Mononuclear cell (primary cell): Measurements from ENCODE around the gene GRIA2. TPM values are rescaled to one million over a fixed set of nuclear protein-coding genes. Genes with fewer than 3 reads are reported as not detected.
"Not testable (repeated sequence)": the region's sequence is repeated elsewhere in the genome, so short reads cannot be mapped to it uniquely, and the experiment has no call there.

Experiments
- H3K27me3 ChIP-seq: 2 replicates; pipeline ENCODE4 v1.6.0; 2011; ENCODE audit warnings: low read length, control low read depth; ENCODE audit not compliant: insufficient read depth
- H3K4me1 ChIP-seq: 2 replicates; pipeline ENCODE4 v1.5.1; 2011; ENCODE audit warnings: mild to moderate bottlenecking, low read length, control low read depth; ENCODE audit not compliant: insufficient read depth
- H3K4me3 ChIP-seq: 2 replicates; pipeline ENCODE4 v1.5.1; 2011; ENCODE audit warnings: mild to moderate bottlenecking, low read length, moderate library complexity
- H3K9me3 ChIP-seq: 2 replicates; pipeline ENCODE4 v1.5.1; 2011; ENCODE audit warnings: low read depth, mild to moderate bottlenecking, control low read depth, low read length
- total RNA-seq: library from RNA; depleted of rRNA; stranded (reverse); fragments of >200 nt; gene quantifications from one replicate; pipeline ENCODE4 v1.2.3, GENCODE V29; 2012

GRIA2 gene
- total RNA-seq, 1 donor = not detected

- Histone ChIP-seq H3K27me3 (peaks cover 23% of the 10 kb centered on the region), H3K9me3 (no peaks in the 10 kb centered on the region), H3K4me3 (no peak overlapping the region), H3K4me1 (no peaks in the 10 kb centered on the region)
Measured at GRCh38 chr4:157226035-157226434, 5.5 kb downstream of the GRIA2 start.

GRCh38 chr4:157226601-157227000 lies 6.1 kb downstream of the GRIA2 start:
- Histone ChIP-seq H3K4me1 (no peaks in the 10 kb centered on the region), H3K27me3 (peaks cover 18% of the 10 kb centered on the region), H3K4me3 (no peak overlapping the region), H3K9me3 (no peaks in the 10 kb centered on the region)

- H3K27me3 ChIP-seq = no peaks in the 10 kb centered on the region
- H3K4me1 ChIP-seq = no peaks in the 10 kb centered on the region
- no peak overlapping the region for H3K4me3 ChIP-seq
- H3K9me3 ChIP-seq = no peaks in the 10 kb centered on the region
Measured at GRCh38 chr4:157231525-157231924, 11.0 kb downstream of the GRIA2 start.

GRCh38 chr4:157242871-157243270 lies 22.3 kb downstream of the GRIA2 start:
- H3K27me3 ChIP-seq = no peaks in the 10 kb centered on the region
- no peak overlapping the region for H3K4me3 ChIP-seq
- no peaks in the 10 kb centered on the region for H3K9me3 ChIP-seq
- H3K4me1 ChIP-seq = no peaks in the 10 kb centered on the region

- Histone ChIP-seq H3K4me1 (no peaks in the 10 kb centered on the region), H3K4me3 (no peak overlapping the region), H3K27me3 (no peaks in the 10 kb centered on the region), H3K9me3 (peaks cover 3% of the 10 kb centered on the region)
Measured at GRCh38 chr4:157244348-157244747, 23.8 kb downstream of the GRIA2 start.

GRCh38 chr4:157245351-157245750 lies 24.8 kb downstream of the GRIA2 start:
- no peaks in the 10 kb centered on the region for H3K27me3 ChIP-seq
- H3K4me3 ChIP-seq = no peak overlapping the region
- peaks cover 6% of the 10 kb centered on the region for H3K9me3 ChIP-seq

GRCh38 chr4:157246964-157247363 lies 26.4 kb downstream of the GRIA2 start:
- H3K27me3 ChIP-seq = no peaks in the 10 kb centered on the region
- H3K9me3 ChIP-seq = peaks cover 6% of the 10 kb centered on the region
- no peak overlapping the region for H3K4me3 ChIP-seq

More at GRCh38 chr4:157245351-157245750, 24.8 kb downstream of the GRIA2 start:
- H3K4me1 ChIP-seq = no peaks in the 10 kb centered on the region

GRCh38 chr4:157258165-157258564 lies 37.6 kb downstream of the GRIA2 start:
- not testable (repeated sequence) for H3K9me3 ChIP-seq, H3K27me3 ChIP-seq, H3K4me3 ChIP-seq, H3K4me1 ChIP-seq

More at GRCh38 chr4:157246964-157247363, 26.4 kb downstream of the GRIA2 start:
- no peaks in the 10 kb centered on the region for H3K4me1 ChIP-seq

- Histone ChIP-seq H3K27me3 (no peaks in the 10 kb centered on the region), H3K4me3 (no peak overlapping the region), H3K9me3 (peaks cover 7% of the 10 kb centered on the region), H3K4me1 (no peaks in the 10 kb centered on the region)
Measured at GRCh38 chr4:157265281-157265680, 44.8 kb downstream of the GRIA2 start.

GRCh38 chr4:157270108-157270507 lies 49.6 kb downstream of the GRIA2 start:
- Histone ChIP-seq H3K4me3 (no peak overlapping the region), H3K4me1 (no peaks in the 10 kb centered on the region), H3K27me3 (no peaks in the 10 kb centered on the region), H3K9me3 (peaks cover 7% of the 10 kb centered on the region)

- H3K27me3 ChIP-seq = no peaks in the 10 kb centered on the region
- peaks cover 7% of the 10 kb centered on the region for H3K9me3 ChIP-seq
- H3K4me1 ChIP-seq = no peaks in the 10 kb centered on the region
- H3K4me3 ChIP-seq = no peak overlapping the region
Measured at GRCh38 chr4:157270552-157270951, 50.0 kb downstream of the GRIA2 start.

- H3K27me3 ChIP-seq = no peaks in the 10 kb centered on the region
- H3K4me1 ChIP-seq = no peaks in the 10 kb centered on the region
- no peak overlapping the region for H3K4me3 ChIP-seq
- H3K9me3 ChIP-seq = peaks cover 7% of the 10 kb centered on the region
Measured at GRCh38 chr4:157271166-157271869, 50.8 kb downstream of the GRIA2 start.

GRCh38 chr4:157280673-157281072 lies 60.1 kb downstream of the GRIA2 start:
- Histone ChIP-seq H3K4me3 (no peak overlapping the region), H3K9me3 (no peaks in the 10 kb centered on the region), H3K4me1 (no peaks in the 10 kb centered on the region), H3K27me3 (no peaks in the 10 kb centered on the region)

GRCh38 chr4:157282019-157282418 lies 61.5 kb downstream of the GRIA2 start:
- no peak overlapping the region for H3K4me3 ChIP-seq
- no peaks in the 10 kb centered on the region for H3K27me3 ChIP-seq
- H3K9me3 ChIP-seq = no peaks in the 10 kb centered on the region
- H3K4me1 ChIP-seq = no peaks in the 10 kb centered on the region

GRCh38 chr4:157287445-157287844 lies 66.9 kb downstream of the GRIA2 start:
- Histone ChIP-seq H3K9me3 (no peaks in the 10 kb centered on the region), H3K4me1 (no peaks in the 10 kb centered on the region), H3K4me3 (no peak overlapping the region), H3K27me3 (no peaks in the 10 kb centered on the region)

- no peaks in the 10 kb centered on the region for H3K9me3 ChIP-seq
- H3K27me3 ChIP-seq = no peaks in the 10 kb centered on the region
- no peaks in the 10 kb centered on the region for H3K4me1 ChIP-seq
- no peak overlapping the region for H3K4me3 ChIP-seq
Measured at GRCh38 chr4:157290622-157291021, 70.1 kb downstream of the GRIA2 start.
